Tibial nerve (tissue), 4 donors: ENCODE measurements around the gene ZCCHC14. TPM values are rescaled to one million over a fixed set of nuclear protein-coding genes. Genes with fewer than 3 reads are reported as not detected.

Source experiments
- DNase-seq, 2 donors: peaks; one replicate each; pipeline ENCODE4 v3.0.0-alpha.2; 2019; ENCODE audit warnings: low spot score in 2 of 2
- H3K27ac ChIP-seq, 4 donors: fragments of 200-600 bp; sonication (generic) in 3 of 4; one replicate each; pipeline ENCODE4 v1.5.1; 2017 to 2019; ENCODE audit warnings: mild to moderate bottlenecking in 1 of 4
- H3K27me3 ChIP-seq, 2 donors: fragments of 200-600 bp; sonication (generic) in 1 of 2; one replicate each; pipeline versions ENCODE4 v1.5.1 to v1.6.0; 2017 to 2019
- H3K36me3 ChIP-seq, 3 donors: fragments of 200-600 bp; sonication (generic); one replicate each; pipeline ENCODE4 v1.5.1; 2018 to 2019
- H3K4me1 ChIP-seq, 4 donors: fragments of 200-600 bp; sonication (generic) in 3 of 4; one replicate each; pipeline ENCODE4 v1.5.1; 2017 to 2019
- H3K4me3 ChIP-seq, 4 donors: fragments of 200-600 bp; sonication (generic) in 3 of 4; one replicate each; pipeline ENCODE4 v1.5.1; 2017 to 2019; ENCODE audit warnings: mild to moderate bottlenecking in 1 of 4, moderate library complexity in 1 of 4
- H3K9me3 ChIP-seq, 4 donors: fragments of 200-600 bp; sonication (generic) in 3 of 4; one replicate each; pipeline ENCODE4 v1.5.1; 2017 to 2019
- EP300 ChIP-seq, 2 donors: sonication (generic); formaldehyde crosslinking; IDR thresholded peaks; one replicate each; pipeline ENCODE4 v1.6.1; 2017; ENCODE audit warnings: antibody characterized with exemption in 2 of 2, mild to moderate bottlenecking in 1 of 2
- POLR2A ChIP-seq, 2 donors: fragments of 450-650 bp; IDR thresholded peaks; one replicate each; pipeline ENCODE4 v1.6.1; 2017; ENCODE audit warnings: antibody characterized with exemption in 2 of 2, mild to moderate bottlenecking in 2 of 2, moderate library complexity in 2 of 2
- WGBS, 2 donors: methylation state at CpG; one replicate each; pipeline ENCODE4 v1.1.5; 2018; 5-methylcytosine and 5-hydroxymethylcytosine counted together
- total RNA-seq, 4 donors: library from RNA; depleted of rRNA; stranded (reverse); fragments of >200 nt; gene quantifications; one replicate each; pipeline ENCODE4 v1.1.0, GENCODE V29; 2016
- TF ChIP-seq, protein P1 (sequence below), 5 experiments: fragments of 200-600 bp in 3 of 5; fragments of 450-650 bp in 2 of 5; sonication (generic) in 3 of 5; IDR thresholded peaks; one replicate each; pipeline ENCODE4 v1.5.1; 2016 to 2019; ENCODE audit warnings: antibody characterized with exemption in 5 of 5, mild to moderate bottlenecking in 3 of 5, moderate library complexity in 2 of 5

Gene ZCCHC14
- total RNA-seq, 4 donors from 2014 or later: 15.3 to 45.8 (median 25.8) TPM

GRCh38 chr16:87470332-87470731 is 22.5 kb downstream of the ZCCHC14 start:
- no peak for DNase-seq
- WGBS, 2 donors: 73 to 86% methylated on average over 3 of the region's 3 CpGs
- TF ChIP-seq EP300 (IDR thresholded peaks at IDR 0.05): no peak
- no peak for TF ChIP-seq POLR2A (IDR thresholded peaks at IDR 0.05)
- TF ChIP-seq, protein P1, sequence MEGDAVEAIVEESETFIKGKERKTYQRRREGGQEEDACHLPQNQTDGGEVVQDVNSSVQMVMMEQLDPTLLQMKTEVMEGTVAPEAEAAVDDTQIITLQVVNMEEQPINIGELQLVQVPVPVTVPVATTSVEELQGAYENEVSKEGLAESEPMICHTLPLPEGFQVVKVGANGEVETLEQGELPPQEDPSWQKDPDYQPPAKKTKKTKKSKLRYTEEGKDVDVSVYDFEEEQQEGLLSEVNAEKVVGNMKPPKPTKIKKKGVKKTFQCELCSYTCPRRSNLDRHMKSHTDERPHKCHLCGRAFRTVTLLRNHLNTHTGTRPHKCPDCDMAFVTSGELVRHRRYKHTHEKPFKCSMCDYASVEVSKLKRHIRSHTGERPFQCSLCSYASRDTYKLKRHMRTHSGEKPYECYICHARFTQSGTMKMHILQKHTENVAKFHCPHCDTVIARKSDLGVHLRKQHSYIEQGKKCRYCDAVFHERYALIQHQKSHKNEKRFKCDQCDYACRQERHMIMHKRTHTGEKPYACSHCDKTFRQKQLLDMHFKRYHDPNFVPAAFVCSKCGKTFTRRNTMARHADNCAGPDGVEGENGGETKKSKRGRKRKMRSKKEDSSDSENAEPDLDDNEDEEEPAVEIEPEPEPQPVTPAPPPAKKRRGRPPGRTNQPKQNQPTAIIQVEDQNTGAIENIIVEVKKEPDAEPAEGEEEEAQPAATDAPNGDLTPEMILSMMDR (IDR thresholded peaks at IDR 0.05): no peak
- Histone ChIP-seq H3K36me3 (no peaks in the 10 kb centered on the region), H3K27ac (peak overlapping the region in 1 of 4 donors; percentile 79), H3K4me3 (no peak overlapping the region), H3K9me3 (no peaks in the 10 kb centered on the region), H3K27me3 (no peaks in the 10 kb centered on the region), H3K4me1 (peaks cover 0 to 80% (median 36%) of the 10 kb centered on the region in 4 donors)

- DNase-seq: no peak
- H3K36me3 ChIP-seq: no peaks in the 10 kb centered on the region
- H3K27me3 ChIP-seq: no peaks in the 10 kb centered on the region
- H3K9me3 ChIP-seq: no peaks in the 10 kb centered on the region
- peaks cover 0 to 82% (median 46%) of the 10 kb centered on the region in 4 donors for H3K4me1 ChIP-seq
- 89 to 93% methylated on average over 11 of the region's 11 CpGs for WGBS, 2 donors
- H3K4me3 ChIP-seq: no peak overlapping the region
- H3K27ac ChIP-seq: no peak overlapping the region
- TF ChIP-seq EP300 (IDR thresholded peaks at IDR 0.05) (no peak), POLR2A (IDR thresholded peaks at IDR 0.05) (no peak)
- TF ChIP-seq, protein P1 (IDR thresholded peaks at IDR 0.05): no peak
These were observed 23.7 kb downstream of the ZCCHC14 start for GRCh38 chr16:87469169-87469568.

DNA sequence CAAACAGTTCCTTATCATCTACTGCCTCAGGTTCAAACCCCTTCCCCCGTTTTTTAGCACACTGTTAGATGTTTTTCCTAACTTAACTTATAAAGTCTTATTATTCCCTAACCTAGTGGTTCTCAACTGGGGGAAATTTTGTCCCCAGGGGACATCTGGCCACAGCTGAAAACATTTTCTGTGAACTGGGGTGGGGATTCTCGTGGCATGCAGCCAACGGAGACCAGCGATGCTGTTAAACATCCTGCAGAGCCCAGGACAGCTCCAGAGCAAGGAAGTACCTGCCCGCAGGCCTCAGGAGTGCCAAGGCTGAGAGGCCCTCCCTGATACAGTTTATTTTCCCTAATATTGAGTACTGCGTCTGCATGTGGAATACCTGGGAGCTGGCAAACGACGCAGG is 24.3 kb downstream of the ZCCHC14 start:
- peaks cover 0 to 88% (median 52%) of the 10 kb centered on the region in 4 donors for H3K4me1 ChIP-seq
- DNase-seq: no peak
- H3K36me3 ChIP-seq: no peaks in the 10 kb centered on the region
- no peak overlapping the region for H3K27ac ChIP-seq
- H3K4me3 ChIP-seq: no peak overlapping the region
- TF ChIP-seq EP300 (IDR thresholded peaks at IDR 0.05): no peak
- no peak for TF ChIP-seq POLR2A (IDR thresholded peaks at IDR 0.05)
- TF ChIP-seq, protein P1 (IDR thresholded peaks at IDR 0.05): no peak
- no peaks in the 10 kb centered on the region for H3K9me3 ChIP-seq
- 67 to 83% methylated on average over 8 of the region's 8 CpGs for WGBS, 2 donors
- no peaks in the 10 kb centered on the region for H3K27me3 ChIP-seq

- peak overlapping the region in 2 of 4 donors; percentile 5 to 40 for H3K27ac ChIP-seq
- no peak for TF ChIP-seq EP300 (IDR thresholded peaks at IDR 0.05)
- no peak for TF ChIP-seq POLR2A (IDR thresholded peaks at IDR 0.05)
- TF ChIP-seq, protein P1 (IDR thresholded peaks at IDR 0.05): no peak
- H3K27me3 ChIP-seq: no peaks in the 10 kb centered on the region
- DNase-seq: no peak
- no peaks in the 10 kb centered on the region for H3K9me3 ChIP-seq
- no peaks in the 10 kb centered on the region for H3K36me3 ChIP-seq
- peaks cover 0 to 96% (median 59%) of the 10 kb centered on the region in 4 donors for H3K4me1 ChIP-seq
- WGBS, 2 donors: 84 to 86% methylated on average over 8 of the region's 8 CpGs
- H3K4me3 ChIP-seq: no peak overlapping the region
These were observed 25.8 kb downstream of the ZCCHC14 start for GRCh38 chr16:87466975-87467501.

DNA sequence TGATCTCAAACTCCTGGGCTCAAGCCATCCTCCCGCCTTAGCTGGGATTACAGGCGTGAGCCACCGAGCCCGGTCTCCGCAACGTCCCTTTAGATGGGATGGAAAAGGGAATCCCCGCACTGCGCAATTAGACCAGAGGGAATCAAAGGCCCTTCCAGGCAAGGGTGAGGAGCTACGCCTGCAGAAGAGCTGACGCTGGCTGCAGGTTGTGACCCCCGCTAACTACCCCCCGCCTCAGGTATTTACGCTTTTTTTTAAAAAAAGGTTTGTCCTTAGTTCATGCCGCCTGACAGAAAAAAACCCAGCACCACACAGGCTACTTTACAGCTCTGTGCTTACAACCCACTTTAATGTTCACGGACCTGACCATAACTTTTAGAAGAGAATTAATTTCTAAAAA is 26.9 kb downstream of the ZCCHC14 start:
- H3K27me3 ChIP-seq: no peaks in the 10 kb centered on the region
- H3K4me3 ChIP-seq: no peak overlapping the region
- no peaks in the 10 kb centered on the region for H3K9me3 ChIP-seq
- H3K27ac ChIP-seq: peak overlapping the region; percentile 71 to 95 (median 88)
- DNase-seq: no peak
- WGBS, 2 donors: 82 to 83% methylated on average over 15 of the region's 15 CpGs
- peaks cover 0 to 96% (median 57%) of the 10 kb centered on the region in 4 donors for H3K4me1 ChIP-seq
- TF ChIP-seq, protein P1 (IDR thresholded peaks at IDR 0.05): no peak
- TF ChIP-seq POLR2A (IDR thresholded peaks at IDR 0.05): no peak
- TF ChIP-seq EP300 (IDR thresholded peaks at IDR 0.05): no peak
- no peaks in the 10 kb centered on the region for H3K36me3 ChIP-seq
